Heart left ventricle (tissue), 16 donors: Measurements from ENCODE around the gene SPEF2. TPM values are rescaled to one million over a fixed set of nuclear protein-coding genes. Genes with fewer than 3 reads are reported as not detected.

Experiments
- ATAC-seq, 4 donors: fragments of 200-7000 bp; cut with Tn5 transposase; one replicate each; pipeline ENCODE4 v1.9.1; 2020 to 2022; ENCODE audit warnings: moderate library complexity in 4 of 4, mild to moderate bottlenecking in 3 of 4, moderate number of reproducible peaks in 1 of 4
- DNase-seq, 5 donors: peaks; one replicate each; pipeline ENCODE4 v3.0.0-alpha.2; 2020
- H3K27ac ChIP-seq, 12 donors: fragments of 200-600 bp; sonication (generic) in 4 of 12; one replicate each; pipeline versions ENCODE4 v1.5.0 to v1.8.0; 2016 to 2022; ENCODE audit warnings: mild to moderate bottlenecking in 2 of 12
- H3K27me3 ChIP-seq, 9 donors: fragments of 200-600 bp; sonication (generic) in 2 of 9; one replicate each; pipeline versions ENCODE4 v1.5.1 to v1.8.0; 2016 to 2022; ENCODE audit warnings: mild to moderate bottlenecking in 3 of 9
- H3K36me3 ChIP-seq, 9 donors: fragments of 200-600 bp; sonication (generic) in 2 of 9; one replicate each; pipeline versions ENCODE4 v1.5.0 to v1.8.0; 2018 to 2022; ENCODE audit warnings: mild to moderate bottlenecking in 2 of 9
- H3K4me1 ChIP-seq, 12 donors: fragments of 200-600 bp; sonication (generic) in 4 of 12; one replicate each; pipeline versions ENCODE4 v1.5.0 to v1.8.0; 2016 to 2022; ENCODE audit warnings: mild to moderate bottlenecking in 3 of 12
- H3K4me3 ChIP-seq, 12 donors: fragments of 200-600 bp; sonication (generic) in 4 of 12; one replicate each; pipeline versions ENCODE4 v1.5.0 to v1.8.0; 2017 to 2022; ENCODE audit warnings: mild to moderate bottlenecking in 9 of 12, moderate library complexity in 4 of 12
- H3K9me3 ChIP-seq, 12 donors: fragments of 200-600 bp; sonication (generic) in 4 of 12; one replicate each; pipeline versions ENCODE4 v1.5.0 to v1.8.0; 2016 to 2022; ENCODE audit warnings: mild to moderate bottlenecking in 1 of 12
- POLR2A ChIP-seq, 2 donors: fragments of 450-650 bp; IDR thresholded peaks; one replicate each; pipeline ENCODE4 v1.6.1; 2017; ENCODE audit warnings: antibody characterized with exemption in 2 of 2, mild to moderate bottlenecking in 2 of 2, moderate library complexity in 2 of 2
- WGBS, 4 donors: extraction: QIAGEN DNeasy Blood & Tissue Kit in 2 of 4; methylation state at CpG; one replicate each; pipeline versions ENCODE4 v1.1.5 to v1.1.7; 2013 to 2018; 5-methylcytosine and 5-hydroxymethylcytosine counted together
- intact Hi-C, 10 donors: fragments of 100-400 bp; cut with DNase I; formaldehyde crosslinking; loops; one replicate each; pipeline versions ENCODE4 v1.11.1 to v1.14.2; 2022
- polyA plus RNA-seq, 2 donors: library from polyadenylated mRNA; stranded (reverse); fragments of 200-250 nt; gene quantifications; one replicate each; pipeline ENCODE4 v1.2.3, GENCODE V29; 2013
- total RNA-seq, 9 donors: library from RNA; depleted of rRNA in 2 of 9; stranded (reverse); fragments of >200 nt in 2 of 9; fragmentation: NEBNext Ultra II Directional in 3 of 9; extraction: Animal tissue kit (Norgen Biotek cat#: 25700) in 3 of 9; gene quantifications; one replicate each; pipeline versions ENCODE4 v1.1.0 to v1.2.4, GENCODE V29; 2016 to 2023
- TF ChIP-seq, protein P1 (sequence below), 12 donors: fragments of 200-600 bp; sonication (generic) in 4 of 12; IDR thresholded peaks; one replicate each; pipeline versions ENCODE4 v1.5.0 to v1.8.0; 2018 to 2022; ENCODE audit warnings: antibody characterized with exemption in 12 of 12, mild to moderate bottlenecking in 5 of 12
- donor health status: ischemic (EF 13 %, LVEDD 7.1; RV severe dilation, severe dysfunction).
- donor health status: healthy with polysubstance abuse.
- donor health status: DM: no; HTN: yes; CAD: no.
- donor health status: DM: no; HTN: no; CAD: no.
- donor health status: ischemic (EF 25% LVEDD 6.9; RV normal size, moderate dysfunction).
- donor health status: ischemic (EF 25% LVEDD 5.7; RV mildly dilated, moderate dysfunction).
- donor health status: healthy.
- donor health status: DM: yes; HTN: yes; CAD: no.
- donor health status: ischemic (EF 35%, LVEDD 5.7; RV mildly dilated, moderate dysfunction).
- donor health status: nonischemic (EF 11% LVEDD 7.7; RV severe dilation, severe dysfunction).
- donor health status: DM: yes; HTN: yes; CAD: no.
- donor health status: PGD.
- donor health status: ischemic (EF 29% LVEDD 5.4; RV normal size, mild dysfunction).
- donor health status: nonischemic (EF 23%, LVEDD 6.1; RV moderate dilation, normal function).

The SPEF2 gene
- total and polyA plus RNA-seq, 11 donors, result 0.46 to 4.1 (median 1.3) TPM

DNA sequence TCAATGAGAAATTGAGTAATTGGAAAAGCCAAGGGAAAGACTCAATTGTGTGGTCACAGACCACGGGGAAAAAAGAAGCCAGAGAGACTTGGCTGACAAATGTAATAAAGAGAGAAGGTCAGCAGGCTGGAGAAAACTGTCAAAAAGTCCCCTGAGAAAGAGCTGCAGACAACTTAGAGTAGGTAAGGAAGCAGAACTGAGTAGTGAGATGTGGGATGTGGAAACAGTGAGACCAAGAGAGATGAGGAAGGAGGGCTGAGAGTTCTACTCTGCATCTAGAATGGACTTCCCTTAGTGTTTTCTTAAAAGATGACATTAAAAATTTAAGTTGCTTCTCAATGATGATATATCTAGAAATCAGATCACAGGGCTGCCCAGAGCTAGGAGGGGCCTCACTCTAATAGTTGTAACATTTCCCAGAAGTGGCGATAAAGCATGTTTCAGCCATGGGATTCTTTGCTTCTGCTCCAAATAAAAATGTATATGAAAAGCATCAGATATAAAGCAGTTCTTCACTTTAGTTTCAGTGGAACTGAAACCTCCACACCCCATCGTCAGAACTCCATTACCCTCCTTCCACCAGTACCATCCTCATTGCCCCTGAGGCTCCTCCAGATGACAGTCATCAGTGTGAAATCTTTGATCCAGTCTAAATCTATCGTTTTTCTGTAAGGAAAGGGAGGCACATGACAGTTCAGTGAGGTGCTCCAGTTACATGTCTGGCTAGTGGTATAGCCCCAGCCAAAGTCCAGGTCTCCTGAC, 80.6 kb downstream of the SPEF2 start:
- no peaks in the 10 kb centered on the region for H3K9me3 ChIP-seq
- TF ChIP-seq, protein P1, sequence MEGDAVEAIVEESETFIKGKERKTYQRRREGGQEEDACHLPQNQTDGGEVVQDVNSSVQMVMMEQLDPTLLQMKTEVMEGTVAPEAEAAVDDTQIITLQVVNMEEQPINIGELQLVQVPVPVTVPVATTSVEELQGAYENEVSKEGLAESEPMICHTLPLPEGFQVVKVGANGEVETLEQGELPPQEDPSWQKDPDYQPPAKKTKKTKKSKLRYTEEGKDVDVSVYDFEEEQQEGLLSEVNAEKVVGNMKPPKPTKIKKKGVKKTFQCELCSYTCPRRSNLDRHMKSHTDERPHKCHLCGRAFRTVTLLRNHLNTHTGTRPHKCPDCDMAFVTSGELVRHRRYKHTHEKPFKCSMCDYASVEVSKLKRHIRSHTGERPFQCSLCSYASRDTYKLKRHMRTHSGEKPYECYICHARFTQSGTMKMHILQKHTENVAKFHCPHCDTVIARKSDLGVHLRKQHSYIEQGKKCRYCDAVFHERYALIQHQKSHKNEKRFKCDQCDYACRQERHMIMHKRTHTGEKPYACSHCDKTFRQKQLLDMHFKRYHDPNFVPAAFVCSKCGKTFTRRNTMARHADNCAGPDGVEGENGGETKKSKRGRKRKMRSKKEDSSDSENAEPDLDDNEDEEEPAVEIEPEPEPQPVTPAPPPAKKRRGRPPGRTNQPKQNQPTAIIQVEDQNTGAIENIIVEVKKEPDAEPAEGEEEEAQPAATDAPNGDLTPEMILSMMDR (IDR thresholded peaks at IDR 0.05), result no peak
- no peak for TF ChIP-seq POLR2A (IDR thresholded peaks at IDR 0.05)
- peaks cover 0 to 10% (median 0%) of the 10 kb centered on the region in 9 donors for H3K36me3 ChIP-seq
- H3K27ac ChIP-seq, result no peak overlapping the region
- DNase-seq, result no peak
- H3K4me3 ChIP-seq, result no peak overlapping the region
- 80 to 89% (median 87%) methylated on average over 4 of the region's 4 CpGs for WGBS, 4 donors
- intact Hi-C loops, result no loop called here
- ATAC-seq, result no peak
- H3K27me3 ChIP-seq, result no peaks in the 10 kb centered on the region
- H3K4me1 ChIP-seq, result peaks cover 0 to 8% (median 0%) of the 10 kb centered on the region in 12 donors

DNA sequence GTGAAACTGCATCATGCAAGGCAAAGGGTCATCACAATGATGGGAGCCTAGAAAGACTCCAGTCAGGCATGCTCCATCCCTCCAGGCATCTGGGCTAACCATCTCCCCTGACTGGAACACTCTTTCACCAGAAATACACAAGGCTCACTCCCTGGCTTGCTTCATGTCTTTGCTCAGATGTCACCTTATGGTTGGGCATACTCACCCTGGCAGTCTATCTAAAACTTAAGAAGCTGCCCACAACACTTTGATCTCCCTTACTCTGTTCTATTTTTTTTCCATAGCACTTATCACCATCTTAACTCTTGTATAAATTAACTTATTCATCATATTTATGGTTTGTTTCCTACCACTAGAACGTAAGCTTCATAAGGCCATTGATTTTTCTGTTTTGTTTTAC, 90.0 kb downstream of the SPEF2 start:
- DNase-seq, result no peak
- H3K27me3 ChIP-seq, result no peaks in the 10 kb centered on the region
- ATAC-seq, result no peak
- H3K27ac ChIP-seq, result no peak overlapping the region
- no peak overlapping the region for H3K4me3 ChIP-seq
- peaks cover 0 to 6% (median 0%) of the 10 kb centered on the region in 9 donors for H3K36me3 ChIP-seq
- H3K4me1 ChIP-seq, result no peaks in the 10 kb centered on the region
- TF ChIP-seq, protein P1 (IDR thresholded peaks at IDR 0.05), result no peak
- TF ChIP-seq POLR2A (IDR thresholded peaks at IDR 0.05), result no peak
- H3K9me3 ChIP-seq, result no peaks in the 10 kb centered on the region
- WGBS, 4 donors, result 96 to 98% (median 97%) methylated on average over 1 of the region's 1 CpG
- intact Hi-C loops, result no loop called here

DNA sequence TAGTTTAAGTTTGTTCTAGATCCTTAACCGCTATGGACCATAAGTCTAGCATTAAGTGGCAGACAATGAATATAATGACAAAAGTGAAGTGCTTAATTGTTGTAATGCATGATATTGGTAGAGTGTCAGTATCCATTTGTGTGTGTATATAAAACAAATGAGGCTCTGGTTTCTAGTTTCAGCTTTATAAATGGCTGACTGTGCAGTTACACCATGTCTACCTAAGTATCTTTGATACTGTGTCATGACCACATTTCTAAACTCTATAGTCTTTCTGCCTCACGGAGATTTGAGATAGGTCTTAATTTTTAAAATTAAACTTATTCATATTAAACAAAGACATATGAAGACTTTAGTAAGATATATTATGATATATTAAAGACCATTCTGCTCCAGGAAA, 92.0 kb downstream of the SPEF2 start:
- TF ChIP-seq, protein P1 (IDR thresholded peaks at IDR 0.05), result no peak
- TF ChIP-seq POLR2A (IDR thresholded peaks at IDR 0.05), result no peak
- no peak overlapping the region for H3K27ac ChIP-seq
- H3K36me3 ChIP-seq, result peaks cover 0 to 6% (median 0%) of the 10 kb centered on the region in 9 donors
- no peak overlapping the region for H3K4me3 ChIP-seq
- WGBS, 4 donors, result 97 to 100% (median 99%) methylated on average over 2 of the region's 2 CpGs
- H3K27me3 ChIP-seq, result no peaks in the 10 kb centered on the region
- intact Hi-C loops, result no loop called here
- H3K4me1 ChIP-seq, result no peaks in the 10 kb centered on the region
- DNase-seq, result no peak
- H3K9me3 ChIP-seq, result no peaks in the 10 kb centered on the region
- no peak for ATAC-seq

DNA sequence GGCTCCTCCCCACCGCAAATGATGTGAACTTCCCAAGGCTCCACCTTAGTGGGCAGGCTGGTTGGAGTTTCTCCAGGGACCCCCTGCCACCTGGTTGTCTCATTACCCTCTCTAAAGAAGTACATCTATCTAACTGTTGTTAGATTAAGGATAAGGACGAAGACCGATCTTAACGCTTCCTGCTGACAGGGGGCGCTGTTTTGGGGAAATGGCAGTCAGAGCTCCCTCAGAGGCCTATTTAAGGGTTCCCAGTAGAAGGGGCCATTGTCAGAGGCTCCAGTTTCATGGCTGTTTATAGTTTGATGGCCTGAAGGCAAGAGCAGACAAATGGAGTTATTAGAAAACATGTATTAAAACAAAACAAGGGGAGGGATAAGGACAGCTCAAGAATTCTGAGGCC, 100.1 kb downstream of the SPEF2 start:
- DNase-seq, result no peak
- 52 to 75% (median 70%) methylated on average over 5 of the region's 5 CpGs for WGBS, 4 donors
- no peak overlapping the region for H3K27ac ChIP-seq
- H3K9me3 ChIP-seq, result no peaks in the 10 kb centered on the region
- H3K4me3 ChIP-seq, result no peak overlapping the region
- H3K4me1 ChIP-seq, result no peaks in the 10 kb centered on the region
- H3K36me3 ChIP-seq, result no peaks in the 10 kb centered on the region
- H3K27me3 ChIP-seq, result no peaks in the 10 kb centered on the region
- intact Hi-C loops, result no loop called here
- TF ChIP-seq, protein P1 (IDR thresholded peaks at IDR 0.05), result no peak
- no peak for TF ChIP-seq POLR2A (IDR thresholded peaks at IDR 0.05)
- ATAC-seq, result no peak
